MCF 10A (cell line): Measurements from ENCODE around the gene FLT3. TPM values are rescaled to one million over a fixed set of nuclear protein-coding genes. Genes with fewer than 3 reads are reported as not detected.

ENCODE experiments used
- BruUV-seq: library from RNA; stranded (reverse); fragments of 400-500 nt; replicated peaks from 2 replicates; lab custom pipeline; 2021; lab: Mats Ljungman, UMichigan
- CTCF ChIA-PET: fragments of 300-600 bp; sonication (Branson Sonifier 250); formaldehyde crosslinking; extraction: SDS; loops from one replicate; lab custom pipeline; 2021; ENCODE audit warnings: antibody characterized with exemption, inconsistent platforms; lab: Yijun Ruan, JAX
- POLR2A ChIA-PET: fragments of 300-600, 350-650 bp; sonication (Branson Sonifier 250); formaldehyde crosslinking; extraction: SDS; loops from one replicate; lab custom pipeline; 2020; ENCODE audit warnings: antibody characterized with exemption, inconsistent platforms; lab: Yijun Ruan, JAX
- DNase-seq: peaks from one replicate; pipeline ENCODE4 v3.0.0-alpha.2; 2018; ENCODE audit not compliant: unreplicated experiment
- H3K27ac Mint-ChIP-seq: one replicate; pipeline ENCODE4 v1.8.0; 2022; ENCODE audit warnings: mild to moderate bottlenecking, low read depth, mixed read lengths; ENCODE audit not compliant: unreplicated experiment
- H3K27me3 Mint-ChIP-seq: one replicate; pipeline ENCODE4 v1.8.0; 2022; ENCODE audit warnings: mixed read lengths; ENCODE audit not compliant: insufficient read depth, unreplicated experiment
- H3K36me3 Mint-ChIP-seq: one replicate; pipeline ENCODE4 v1.8.0; 2022; ENCODE audit warnings: mild to moderate bottlenecking, moderate library complexity, mixed read lengths; ENCODE audit not compliant: insufficient read depth, unreplicated experiment
- H3K4me1 Mint-ChIP-seq: one replicate; pipeline ENCODE4 v1.8.0; 2022; ENCODE audit warnings: mixed read lengths; ENCODE audit not compliant: insufficient read depth, unreplicated experiment
- H3K4me3 Mint-ChIP-seq: one replicate; pipeline ENCODE4 v1.8.0; 2022; ENCODE audit warnings: mild to moderate bottlenecking, moderate library complexity, mixed read lengths; ENCODE audit not compliant: unreplicated experiment
- H3K9me3 Mint-ChIP-seq: one replicate; pipeline ENCODE4 v1.8.0; 2022; ENCODE audit warnings: mixed read lengths; ENCODE audit not compliant: unreplicated experiment
- CTCF ChIP-seq: fragments of 200-600 bp; IDR thresholded peaks from one replicate; pipeline ENCODE4 v1.8.0; 2022; ENCODE audit warnings: antibody characterized with exemption, mild to moderate bottlenecking; ENCODE audit not compliant: unreplicated experiment
- intact Hi-C: fragments of 100-400 bp; cut with micrococcal nuclease; formaldehyde crosslinking; loops from 2 replicates; pipeline ENCODE4 v1.14.1; 2022
- total RNA-seq: library from RNA; stranded (reverse); gene quantifications from 2 replicates; pipeline ENCODE4 v1.2.3, GENCODE V29; 2022

FLT3 gene
- total RNA-seq, 1 experiment from 2014 or later = not detected

- peak; percentile 34 for DNase-seq
- peak overlapping the region; percentile 94 for H3K4me3 Mint-ChIP-seq
Observed at GRCh38 chr13:28137596-28137995, 37.2 kb upstream of the FLT3 start.

GRCh38 chr13:28136916-28137315 is 36.5 kb upstream of the FLT3 start:
- no TSS peak for BruUV-seq
- Mint-ChIP-seq H3K4me3 (peak overlapping the region; percentile 94), H3K4me1 (peaks cover 25% of the 10 kb centered on the region), H3K27me3 (no peaks in the 10 kb centered on the region), H3K27ac (peak overlapping the region; percentile 99), H3K9me3 (no peaks in the 10 kb centered on the region), H3K36me3 (no peaks in the 10 kb centered on the region)
- intact Hi-C loops = no loop called here
- CTCF ChIA-PET = no interaction called here
- POLR2A ChIA-PET = interaction anchor here (0.5 to 1.3 kb wide), 4 partner anchors 34 to 522 kb away, joined by 3 read pairs; partner anchors contain the start of genes POLR1D and POMP
- no peak for DNase-seq
- TF ChIP-seq CTCF = no peak

More at GRCh38 chr13:28137596-28137995, 37.2 kb upstream of the FLT3 start:
- Mint-ChIP-seq H3K4me1 (peaks cover 29% of the 10 kb centered on the region), H3K9me3 (no peaks in the 10 kb centered on the region), H3K27me3 (no peaks in the 10 kb centered on the region), H3K36me3 (no peaks in the 10 kb centered on the region), H3K27ac (peak overlapping the region; percentile 99)
- TSS peak; percentile 71 for BruUV-seq
- no peak for TF ChIP-seq CTCF
- ChIA-PET POLR2A (interaction anchor here (0.5 to 3.1 kb wide), 11 partner anchors 8 to 856 kb away, joined by 3 to 17 read pairs (median 3); partner anchors contain the start of genes POLR1D and POMP), CTCF (interaction anchor here (0.6 to 0.7 kb wide), 2 partner anchors 89 to 252 kb away, joined by 5 read pairs; no protein-coding TSS in a partner anchor)
- intact Hi-C loops = no loop called here

GRCh38 chr13:28131646-28132045 is 31.3 kb upstream of the FLT3 start:
- no peak for DNase-seq
- no peaks in the 10 kb centered on the region for H3K27me3 Mint-ChIP-seq
- H3K27ac Mint-ChIP-seq = no peak overlapping the region
- TF ChIP-seq CTCF = no peak
- intact Hi-C loops = no loop called here
- no TSS peak for BruUV-seq
- ChIA-PET CTCF (interaction anchor here (0.6 to 0.9 kb wide), 2 partner anchors 149 to 503 kb away, joined by 3 read pairs; no protein-coding TSS in a partner anchor), POLR2A (interaction anchor here (0.7 kb wide), 1 partner anchor 613 kb away, joined by 3 read pairs; no protein-coding TSS in a partner anchor)
- H3K4me3 Mint-ChIP-seq = no peak overlapping the region
- H3K36me3 Mint-ChIP-seq = no peaks in the 10 kb centered on the region
- H3K4me1 Mint-ChIP-seq = no peaks in the 10 kb centered on the region
- H3K9me3 Mint-ChIP-seq = no peaks in the 10 kb centered on the region

GRCh38 chr13:28129911-28130693 is 29.7 kb upstream of the FLT3 start:
- no TSS peak for BruUV-seq
- intact Hi-C loops = no loop called here
- H3K36me3 Mint-ChIP-seq = no peaks in the 10 kb centered on the region
- H3K9me3 Mint-ChIP-seq = no peaks in the 10 kb centered on the region
- no peaks in the 10 kb centered on the region for H3K27me3 Mint-ChIP-seq
- no peak for DNase-seq
- ChIA-PET POLR2A (interaction anchor here (1.1 to 2.0 kb wide), 2 partner anchors 8 to 10 kb away, joined by 5 to 6 read pairs; partner anchors contain the start of gene PAN3), CTCF (no interaction called here)
- H3K4me3 Mint-ChIP-seq = no peak overlapping the region
- no peaks in the 10 kb centered on the region for H3K4me1 Mint-ChIP-seq
- H3K27ac Mint-ChIP-seq = no peak overlapping the region
- TF ChIP-seq CTCF = no peak
